SH-SY5Y (cell line): Measurements from ENCODE around the gene DEUP1.

Source experiments
- GATA2 ChIP-seq: IDR thresholded peaks from 2 replicates; pipeline ENCODE4 v1.6.1; 2011; ENCODE audit warnings: mild to moderate bottlenecking, low read depth, low read length
- GATA3 ChIP-seq: IDR thresholded peaks from 2 replicates; pipeline ENCODE4 v1.6.1; 2011; ENCODE audit warnings: low read depth, mild to moderate bottlenecking, low read length, moderate library complexity

DNA sequence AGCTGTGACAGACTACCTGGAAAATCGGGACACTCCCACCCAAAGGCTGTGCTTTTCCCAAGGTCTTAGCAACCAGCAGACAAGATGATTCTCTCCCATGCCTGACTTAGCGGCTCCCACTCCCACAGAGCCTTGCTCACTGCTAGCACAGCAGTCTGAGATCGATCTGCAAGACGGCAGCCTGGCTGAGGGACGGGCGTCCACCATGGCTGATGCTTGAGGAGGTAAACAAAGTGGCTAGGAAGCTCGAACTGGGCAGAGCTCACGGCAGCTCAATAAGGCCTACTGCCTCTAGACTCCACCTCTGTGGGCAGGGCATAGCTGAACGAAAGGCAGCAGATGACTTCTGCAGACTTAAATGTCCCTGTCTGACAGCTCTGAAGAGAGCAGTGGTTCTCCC lies 127.7 kb downstream of the DEUP1 start:
- TF ChIP-seq GATA3 (no peak), GATA2 (no peak)
